Prostate gland (tissue), 2 donors: Measurements from ENCODE around the gene CDKN2B.
A peak's percentile ranks its signal among the peaks of the same experiment; 100 is the strongest.

Experiments
- POLR2A ChIP-seq: fragments of 450-650 bp; IDR thresholded peaks from one replicate; pipeline ENCODE4 v1.6.1; 2016; ENCODE audit warnings: antibody characterized with exemption, mild to moderate bottlenecking
- POLR2AphosphoS5 ChIP-seq: sonication (generic); formaldehyde crosslinking; IDR thresholded peaks from one replicate; pipeline ENCODE4 v1.6.1; 2017; ENCODE audit warnings: antibody characterized with exemption
- TF ChIP-seq, protein P1 (sequence below), 4 experiments: fragments of 200-600 bp in 2 of 4; fragments of 450-650 bp in 2 of 4; sonication (generic) in 2 of 4; IDR thresholded peaks; 1 replicate in 3 of 4; 2 replicates in 1 of 4; pipeline ENCODE4 v1.5.1; 2016 to 2019; ENCODE audit warnings: antibody characterized with exemption in 4 of 4, mild to moderate bottlenecking in 2 of 4, moderate library complexity in 2 of 4

DNA sequence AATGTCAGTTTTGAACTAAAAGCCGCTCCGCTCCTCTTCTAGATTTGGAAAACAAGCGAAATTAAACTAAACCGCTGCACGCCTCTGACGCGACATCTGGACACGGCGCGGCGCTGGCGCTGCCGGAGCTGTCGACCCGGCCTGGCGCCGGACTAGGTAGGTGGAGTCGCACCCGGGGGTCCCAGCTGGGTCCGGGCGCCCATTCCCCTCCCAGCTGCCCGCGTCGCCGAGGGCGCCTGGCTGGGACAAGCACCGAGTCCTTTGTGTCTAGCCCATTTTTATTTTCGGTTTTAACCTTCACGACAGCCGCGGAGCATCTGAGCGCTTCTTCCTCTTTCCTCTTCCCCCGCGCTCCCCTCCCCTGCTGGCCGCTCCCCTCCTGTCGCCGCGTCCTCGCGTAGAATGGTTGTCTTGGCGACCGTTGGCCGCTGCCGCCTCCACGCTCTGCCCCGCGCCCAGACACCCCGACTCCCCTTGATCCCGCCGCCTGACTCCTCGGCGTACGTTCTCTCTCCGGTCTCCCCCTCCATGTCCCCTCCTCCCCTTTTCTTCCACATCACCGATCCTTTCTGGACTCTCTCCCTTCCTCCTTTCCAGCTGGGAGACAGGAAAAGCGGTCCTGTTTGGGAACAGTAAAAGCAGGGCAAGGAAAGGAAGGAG, 14.0 kb downstream of the CDKN2B start:
- TF ChIP-seq POLR2AphosphoS5, result no peak
- TF ChIP-seq, protein P1, sequence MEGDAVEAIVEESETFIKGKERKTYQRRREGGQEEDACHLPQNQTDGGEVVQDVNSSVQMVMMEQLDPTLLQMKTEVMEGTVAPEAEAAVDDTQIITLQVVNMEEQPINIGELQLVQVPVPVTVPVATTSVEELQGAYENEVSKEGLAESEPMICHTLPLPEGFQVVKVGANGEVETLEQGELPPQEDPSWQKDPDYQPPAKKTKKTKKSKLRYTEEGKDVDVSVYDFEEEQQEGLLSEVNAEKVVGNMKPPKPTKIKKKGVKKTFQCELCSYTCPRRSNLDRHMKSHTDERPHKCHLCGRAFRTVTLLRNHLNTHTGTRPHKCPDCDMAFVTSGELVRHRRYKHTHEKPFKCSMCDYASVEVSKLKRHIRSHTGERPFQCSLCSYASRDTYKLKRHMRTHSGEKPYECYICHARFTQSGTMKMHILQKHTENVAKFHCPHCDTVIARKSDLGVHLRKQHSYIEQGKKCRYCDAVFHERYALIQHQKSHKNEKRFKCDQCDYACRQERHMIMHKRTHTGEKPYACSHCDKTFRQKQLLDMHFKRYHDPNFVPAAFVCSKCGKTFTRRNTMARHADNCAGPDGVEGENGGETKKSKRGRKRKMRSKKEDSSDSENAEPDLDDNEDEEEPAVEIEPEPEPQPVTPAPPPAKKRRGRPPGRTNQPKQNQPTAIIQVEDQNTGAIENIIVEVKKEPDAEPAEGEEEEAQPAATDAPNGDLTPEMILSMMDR (IDR thresholded peaks at IDR 0.05), result peak in 1 of 4 experiments; percentile 14
- no peak for TF ChIP-seq POLR2A
